Activated gamma-delta T cell (primary cell): ENCODE measurements around the gene SEC61A1.

Source experiments
- DNase-seq: peaks from one replicate; lab custom pipeline; 2025; lab: John Stamatoyannopoulos, UW

Gene SEC61A1

DNA sequence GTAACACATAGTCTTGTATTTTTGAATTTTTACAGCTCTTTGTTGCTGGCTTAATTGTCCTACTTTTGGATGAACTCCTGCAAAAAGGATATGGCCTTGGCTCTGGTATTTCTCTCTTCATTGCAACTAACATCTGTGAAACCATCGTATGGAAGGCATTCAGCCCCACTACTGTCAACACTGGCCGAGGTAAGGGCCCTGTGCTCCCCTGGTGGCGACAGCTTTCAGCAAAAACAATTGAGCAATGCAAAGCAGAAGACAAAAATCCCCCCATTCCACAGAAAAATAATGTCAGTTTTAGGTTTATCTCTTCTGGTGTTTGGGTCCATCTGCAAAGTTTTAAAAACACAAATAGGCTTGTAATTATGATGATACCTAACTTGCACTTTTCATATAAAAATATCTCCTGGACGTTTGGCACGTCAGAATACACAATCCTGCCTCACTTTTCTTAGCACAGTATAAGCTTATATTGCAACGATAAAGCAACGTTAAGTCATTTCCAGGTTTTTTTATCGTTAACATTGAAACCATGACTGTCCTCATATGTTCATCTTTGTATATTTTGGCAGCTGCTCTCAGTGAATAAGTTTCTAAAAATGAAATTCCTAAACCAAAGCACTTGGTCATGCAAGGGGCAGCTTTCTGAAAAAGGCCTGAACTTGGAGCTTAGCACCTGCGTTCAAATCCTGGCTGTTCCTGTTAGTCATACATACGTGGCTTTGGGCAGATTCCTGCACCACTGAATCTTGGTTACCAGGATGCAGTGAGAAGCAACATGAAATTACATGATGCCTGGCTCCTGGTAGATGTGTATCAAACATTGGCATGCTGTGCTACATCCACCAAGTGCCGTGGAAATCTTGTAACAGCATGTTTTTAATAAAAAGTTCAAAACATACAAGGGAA, 8.5 kb downstream of the SEC61A1 start:
- DNase-seq = no peak

DNA sequence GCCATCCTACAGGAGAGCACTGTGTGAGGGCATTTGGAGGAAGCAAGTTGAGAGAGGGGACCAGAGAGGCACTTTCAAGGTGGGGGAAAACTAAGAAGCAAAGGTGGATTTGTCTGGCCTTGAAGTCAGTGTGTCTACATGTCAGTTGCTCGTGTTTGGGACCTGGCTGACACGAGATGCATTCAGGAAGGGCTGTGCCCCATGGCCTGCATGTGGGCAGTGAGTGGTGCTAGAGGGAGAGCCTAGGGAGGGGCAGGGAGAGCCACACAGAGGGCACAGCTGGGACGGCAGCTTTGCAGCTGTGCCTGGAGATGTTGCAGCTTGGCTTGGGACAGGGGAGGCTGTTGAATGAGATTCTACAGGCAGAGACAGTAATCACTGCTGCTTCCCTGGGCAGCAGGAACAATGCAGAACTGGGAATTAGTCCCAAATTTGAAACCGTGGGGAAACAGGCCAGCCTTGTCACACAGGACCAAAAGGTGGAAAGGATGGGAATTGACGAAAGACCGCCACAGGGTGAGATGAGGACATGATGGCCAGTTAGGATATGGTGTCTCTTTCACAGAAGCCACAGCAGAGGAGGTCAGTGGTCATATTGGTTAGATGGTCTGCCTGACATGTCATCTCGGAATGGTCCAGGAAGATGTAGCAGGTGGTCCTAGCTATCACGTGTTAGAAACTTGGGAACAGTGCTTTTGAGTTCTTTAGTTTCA, 10.0 kb downstream of the SEC61A1 start:
- DNase-seq = no peak

DNA sequence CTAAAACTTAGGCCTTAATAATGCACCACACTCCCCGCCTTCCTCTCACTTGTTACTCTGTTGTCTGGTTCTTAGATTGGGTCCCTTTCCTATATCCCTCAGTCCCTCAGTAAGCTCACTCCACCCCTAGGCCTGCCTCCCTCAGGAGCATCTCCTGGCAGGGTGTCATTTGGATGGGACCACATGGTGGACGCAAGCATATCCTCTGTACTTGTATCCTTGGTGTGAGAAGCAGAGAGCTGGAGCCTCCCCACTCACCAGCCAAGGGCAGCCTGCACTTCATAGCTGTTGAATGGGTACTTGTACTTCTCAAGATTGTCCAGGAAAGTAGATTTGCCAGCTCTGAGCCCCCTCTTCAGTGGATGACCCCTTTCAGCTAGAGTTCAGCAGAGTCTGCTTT, 11.6 kb downstream of the SEC61A1 start:
- DNase-seq = no peak

DNA sequence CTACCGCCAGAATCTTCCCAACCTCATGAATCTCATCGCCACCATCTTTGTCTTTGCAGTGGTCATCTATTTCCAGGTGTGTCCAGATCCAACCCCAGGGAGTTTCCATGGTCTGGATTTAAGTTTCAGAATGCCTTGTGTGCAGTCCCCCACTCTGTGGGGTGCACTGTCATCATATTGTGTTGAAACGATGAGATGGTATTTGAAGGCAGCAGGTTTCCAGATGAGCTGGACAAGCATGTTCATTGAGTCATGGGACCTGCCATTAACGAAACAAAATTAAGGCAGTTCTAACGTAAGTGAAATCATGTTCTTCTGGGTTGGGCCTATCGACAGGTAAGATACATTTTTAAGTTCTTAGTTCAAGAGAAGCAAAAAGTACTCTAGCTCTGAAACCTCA, 12.7 kb downstream of the SEC61A1 start:
- DNase-seq = no peak

DNA sequence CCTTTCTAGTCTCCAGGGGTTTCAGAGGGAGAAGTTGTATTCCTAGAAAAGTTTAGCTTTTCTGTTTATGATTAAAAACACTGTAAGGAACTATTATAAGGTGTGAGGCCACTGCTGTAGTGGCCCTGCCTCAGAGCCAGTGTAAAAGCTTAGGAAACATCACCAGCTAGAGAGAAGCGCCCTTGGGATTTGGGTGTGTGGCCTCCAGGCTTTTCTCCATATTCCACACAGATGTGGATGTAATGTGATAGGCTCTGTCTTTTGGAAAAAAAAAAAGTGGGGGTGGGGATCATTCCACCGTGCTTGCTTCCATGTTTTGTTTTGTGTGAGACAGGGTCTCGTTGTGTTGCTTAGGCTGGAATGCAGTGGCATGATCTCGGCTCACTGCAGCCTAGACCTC, 13.9 kb downstream of the SEC61A1 start:
- DNase-seq = no peak

DNA sequence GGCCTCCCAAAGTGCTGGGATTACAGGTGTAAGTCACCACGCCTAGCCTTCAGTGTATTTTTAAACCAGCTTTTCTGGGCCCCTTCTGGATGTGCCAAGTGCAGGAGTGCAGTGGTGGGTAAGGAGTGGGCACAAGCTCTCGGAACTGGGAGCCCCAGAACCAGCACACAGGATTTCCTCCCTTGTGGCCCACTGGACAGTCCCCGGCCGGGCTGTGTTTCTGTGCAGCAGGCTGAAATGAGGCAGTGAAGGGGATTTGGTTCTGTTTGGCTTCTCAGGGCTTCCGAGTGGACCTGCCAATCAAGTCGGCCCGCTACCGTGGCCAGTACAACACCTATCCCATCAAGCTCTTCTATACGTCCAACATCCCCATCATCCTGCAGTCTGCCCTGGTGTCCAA, 14.4 kb downstream of the SEC61A1 start:
- no peak for DNase-seq

DNA sequence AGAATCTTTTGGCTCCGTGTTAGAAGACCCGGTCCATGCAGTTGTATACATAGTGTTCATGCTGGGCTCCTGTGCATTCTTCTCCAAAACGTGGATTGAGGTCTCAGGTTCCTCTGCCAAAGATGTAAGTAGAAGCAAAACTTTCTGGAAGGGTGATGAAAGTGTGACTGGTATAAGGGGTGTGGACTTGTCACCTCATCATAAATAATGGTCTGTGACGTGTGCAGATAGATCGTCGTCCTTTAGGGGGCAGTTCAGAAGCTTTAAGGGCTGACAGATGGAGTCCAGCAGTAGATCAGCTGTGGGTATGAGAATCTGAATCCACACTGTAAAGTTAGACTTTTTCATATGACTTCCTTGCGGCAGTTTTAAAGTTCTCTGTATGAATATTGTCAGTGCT, 15.3 kb downstream of the SEC61A1 start:
- DNase-seq = no peak

DNA sequence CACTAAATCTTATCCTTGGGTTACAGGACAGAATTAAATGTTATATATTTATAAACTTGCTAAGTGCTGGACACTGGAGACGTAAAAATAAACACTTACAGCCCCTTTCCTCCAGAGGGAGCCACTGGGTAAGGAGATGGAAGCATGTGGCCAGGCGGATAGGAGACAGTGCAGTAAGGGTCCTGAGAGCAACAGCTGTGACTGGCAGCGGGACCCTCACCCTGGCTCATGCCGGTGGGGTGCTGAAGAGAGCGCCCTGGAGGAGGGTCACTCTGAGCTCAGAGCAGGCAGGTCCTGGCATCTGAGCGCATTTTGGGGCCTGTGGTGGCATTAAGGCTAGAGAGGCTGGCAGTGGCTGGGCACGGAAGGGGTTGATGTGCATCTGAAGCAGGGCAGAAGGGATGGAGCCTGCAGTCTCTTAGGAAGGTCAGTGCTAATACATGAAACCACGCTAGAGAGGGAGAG, 16.0 kb downstream of the SEC61A1 start:
- DNase-seq = no peak

DNA sequence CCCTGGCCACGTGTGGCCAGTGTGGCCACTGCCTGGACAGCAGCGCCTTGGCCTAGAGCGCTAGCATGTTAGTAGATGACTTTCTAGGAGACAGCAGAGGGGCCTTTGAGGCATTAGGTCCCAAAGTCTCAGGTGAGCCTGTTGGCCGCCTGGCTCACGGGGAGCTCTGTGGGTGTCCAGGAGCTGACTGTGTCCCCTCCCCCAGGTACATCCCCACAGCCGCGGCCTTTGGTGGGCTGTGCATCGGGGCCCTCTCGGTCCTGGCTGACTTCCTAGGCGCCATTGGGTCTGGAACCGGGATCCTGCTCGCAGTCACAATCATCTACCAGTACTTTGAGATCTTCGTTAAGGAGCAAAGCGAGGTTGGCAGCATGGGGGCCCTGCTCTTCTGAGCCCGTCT, 17.0 kb downstream of the SEC61A1 start:
- no peak for DNase-seq

DNA sequence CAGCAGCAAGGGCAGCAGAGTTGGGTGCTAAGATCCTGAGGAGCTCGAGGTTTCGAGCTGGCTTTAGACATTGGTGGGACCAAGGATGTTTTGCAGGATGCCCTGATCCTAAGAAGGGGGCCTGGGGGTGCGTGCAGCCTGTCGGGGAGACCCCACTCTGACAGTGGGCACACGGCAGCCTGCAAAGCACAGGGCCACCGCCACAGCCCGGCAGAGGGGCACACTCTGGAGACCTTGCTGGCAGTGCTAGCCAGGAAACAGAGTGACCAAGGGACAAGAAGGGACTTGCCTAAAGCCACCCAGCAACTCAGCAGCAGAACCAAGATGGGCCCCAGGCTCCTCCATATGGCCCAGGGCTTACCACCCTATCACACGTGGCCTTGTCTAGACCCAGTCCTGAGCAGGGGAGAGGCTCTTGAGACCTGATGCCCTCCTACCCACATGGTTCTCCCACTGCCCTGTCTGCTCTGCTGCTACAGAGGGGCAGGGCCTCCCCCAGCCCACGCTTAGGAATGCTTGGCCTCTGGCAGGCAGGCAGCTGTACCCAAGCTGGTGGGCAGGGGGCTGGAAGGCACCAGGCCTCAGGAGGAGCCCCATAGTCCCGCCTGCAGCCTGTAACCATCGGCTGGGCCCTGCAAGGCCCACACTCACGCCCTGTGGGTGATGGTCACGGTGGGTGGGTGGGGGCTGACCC, 18.8 kb downstream of the SEC61A1 start:
- no peak for DNase-seq

DNA sequence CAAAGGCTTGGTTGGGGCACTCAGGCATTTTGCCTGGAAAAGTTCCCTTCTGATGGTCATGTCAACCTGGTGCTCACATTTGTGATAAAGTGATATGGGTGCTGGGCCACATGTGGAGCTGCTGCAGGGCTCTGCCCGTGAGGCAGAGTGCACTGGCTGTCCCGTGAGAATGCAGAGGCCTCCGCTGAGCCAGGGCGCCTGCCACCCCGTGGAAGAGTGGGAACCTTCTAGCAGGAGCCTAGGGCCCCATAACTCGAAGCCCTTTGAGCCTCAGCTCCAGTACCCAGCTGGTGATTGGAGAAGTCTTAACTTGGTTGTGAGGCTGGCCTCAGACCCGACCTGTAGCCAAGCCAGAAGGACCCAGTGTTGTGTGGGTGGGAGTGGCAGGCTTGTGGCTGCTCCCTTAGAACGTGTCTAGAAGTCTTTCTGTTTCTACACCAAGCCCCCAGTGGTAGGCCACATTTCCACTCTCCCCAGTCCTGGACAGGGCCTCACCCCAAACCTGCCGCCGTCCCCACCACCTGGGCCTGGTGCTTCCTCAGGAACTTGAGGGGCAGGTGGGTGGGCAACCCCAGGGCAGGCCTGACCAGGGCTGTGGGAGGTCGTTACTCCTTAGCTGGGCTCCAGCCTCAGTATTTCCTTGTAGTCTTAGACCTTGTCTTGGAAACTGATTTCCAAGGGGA, 19.7 kb downstream of the SEC61A1 start:
- no peak for DNase-seq

DNA sequence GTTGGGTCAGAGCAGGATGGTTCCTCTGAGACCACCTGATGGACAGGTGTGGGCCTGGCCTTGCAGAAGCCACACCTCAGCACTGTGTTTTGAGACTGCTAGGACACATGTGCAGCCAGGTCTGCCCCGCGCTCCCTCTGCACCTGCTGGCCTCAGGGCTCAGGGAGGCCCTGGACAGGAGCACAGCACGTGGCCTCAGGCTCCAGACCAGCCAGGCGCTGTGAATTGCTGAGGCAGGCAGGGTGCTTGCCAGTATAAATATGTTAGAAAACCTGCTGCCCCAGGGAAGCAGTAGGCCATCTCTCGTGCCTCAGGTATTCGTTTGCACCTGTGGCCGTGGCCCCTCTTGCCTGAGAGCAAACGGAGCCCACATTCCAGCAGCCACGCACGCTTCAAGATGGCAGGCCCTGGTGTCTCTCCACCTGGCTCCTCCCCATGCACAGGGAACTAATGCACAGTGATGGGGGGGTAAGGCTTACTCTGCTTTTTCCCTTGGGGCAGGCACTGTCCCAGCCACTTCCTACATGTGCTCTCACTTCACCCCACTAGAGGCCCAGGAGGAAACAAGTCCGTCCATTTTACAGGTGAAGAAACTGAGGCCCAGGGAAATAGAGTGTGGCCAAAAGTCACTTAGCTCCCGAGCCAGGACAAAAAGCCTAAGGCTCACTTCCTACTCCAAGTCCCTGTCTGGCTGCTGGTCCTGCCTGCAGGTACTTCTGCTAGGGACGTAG, 20.4 kb downstream of the SEC61A1 start:
- no peak for DNase-seq

DNA sequence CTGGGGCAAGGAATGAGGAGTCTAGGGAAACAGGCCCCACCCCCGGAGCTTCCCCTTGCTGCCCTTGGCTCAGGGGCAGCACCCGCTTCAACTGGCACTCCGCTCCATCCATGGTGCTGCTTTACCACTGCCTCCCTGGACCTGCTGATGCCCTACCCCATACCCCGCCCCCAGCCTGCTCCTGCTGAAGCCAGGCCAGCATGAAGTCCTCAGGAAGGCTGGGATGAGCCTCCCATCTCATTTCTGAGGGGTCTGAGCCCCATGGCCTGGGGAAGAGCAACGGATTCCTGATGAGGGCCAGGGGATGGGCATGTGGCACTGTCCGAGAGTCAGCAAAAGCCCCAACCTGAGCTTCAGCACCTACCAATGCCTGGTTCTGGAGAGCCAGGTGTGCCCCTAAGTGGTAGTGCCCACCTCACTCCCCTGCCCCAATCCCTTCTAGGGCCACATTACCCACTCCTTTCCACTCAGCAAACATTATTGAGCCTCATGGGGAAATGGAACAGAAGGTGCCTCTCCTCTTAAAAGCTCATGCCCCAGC, 21.0 kb downstream of the SEC61A1 start:
- no peak for DNase-seq

DNA sequence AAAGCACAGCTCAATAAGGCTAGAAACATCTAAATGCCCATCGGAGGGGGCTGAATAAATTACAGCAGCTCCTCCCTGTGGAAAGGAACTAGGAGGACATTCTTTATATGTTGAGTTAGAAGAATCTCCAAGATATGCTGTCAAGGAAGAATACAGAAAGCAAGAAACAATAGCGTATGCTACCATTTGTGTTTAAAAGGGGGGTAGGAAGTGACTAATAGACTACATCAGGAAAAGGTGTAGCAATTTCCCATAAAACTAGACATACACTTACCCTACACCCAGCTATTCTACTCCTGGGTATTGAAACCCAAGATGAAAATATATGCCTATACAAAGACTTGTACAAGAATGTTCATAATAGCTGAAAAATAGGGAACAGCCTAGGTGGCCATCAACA, 21.6 kb downstream of the SEC61A1 start:
- DNase-seq = no peak

DNA sequence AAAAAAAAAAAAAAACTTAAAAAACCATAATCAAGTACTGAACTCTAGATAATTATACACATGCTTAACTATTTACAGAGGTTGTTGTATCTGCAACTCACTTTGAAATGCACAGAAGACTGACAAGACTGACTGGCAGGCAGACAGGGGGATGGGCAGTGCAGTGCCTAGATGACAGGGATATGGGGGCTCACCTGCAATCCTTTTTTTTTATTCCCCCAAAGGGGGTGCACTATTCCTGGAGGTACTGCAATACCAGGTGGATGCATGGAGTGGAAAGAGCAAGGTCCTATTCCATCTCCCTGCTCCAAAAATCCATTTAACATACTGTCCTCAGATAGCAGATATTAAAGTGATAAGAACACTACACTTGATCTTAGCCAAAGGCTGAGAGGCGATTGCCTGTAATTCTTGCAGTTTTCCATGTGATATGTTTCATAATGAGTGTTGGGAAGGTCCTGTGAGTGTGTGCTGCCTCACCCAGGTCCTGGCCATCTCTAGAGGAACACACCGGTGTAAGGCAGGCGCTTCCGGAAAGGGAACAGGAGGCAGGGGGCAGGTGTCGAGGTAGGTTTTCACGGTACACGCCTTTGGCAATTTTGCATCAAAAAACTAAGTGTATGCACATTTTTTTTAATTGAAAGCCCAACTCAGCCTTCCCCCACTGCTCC, 22.7 kb downstream of the SEC61A1 start:
- DNase-seq = no peak

DNA sequence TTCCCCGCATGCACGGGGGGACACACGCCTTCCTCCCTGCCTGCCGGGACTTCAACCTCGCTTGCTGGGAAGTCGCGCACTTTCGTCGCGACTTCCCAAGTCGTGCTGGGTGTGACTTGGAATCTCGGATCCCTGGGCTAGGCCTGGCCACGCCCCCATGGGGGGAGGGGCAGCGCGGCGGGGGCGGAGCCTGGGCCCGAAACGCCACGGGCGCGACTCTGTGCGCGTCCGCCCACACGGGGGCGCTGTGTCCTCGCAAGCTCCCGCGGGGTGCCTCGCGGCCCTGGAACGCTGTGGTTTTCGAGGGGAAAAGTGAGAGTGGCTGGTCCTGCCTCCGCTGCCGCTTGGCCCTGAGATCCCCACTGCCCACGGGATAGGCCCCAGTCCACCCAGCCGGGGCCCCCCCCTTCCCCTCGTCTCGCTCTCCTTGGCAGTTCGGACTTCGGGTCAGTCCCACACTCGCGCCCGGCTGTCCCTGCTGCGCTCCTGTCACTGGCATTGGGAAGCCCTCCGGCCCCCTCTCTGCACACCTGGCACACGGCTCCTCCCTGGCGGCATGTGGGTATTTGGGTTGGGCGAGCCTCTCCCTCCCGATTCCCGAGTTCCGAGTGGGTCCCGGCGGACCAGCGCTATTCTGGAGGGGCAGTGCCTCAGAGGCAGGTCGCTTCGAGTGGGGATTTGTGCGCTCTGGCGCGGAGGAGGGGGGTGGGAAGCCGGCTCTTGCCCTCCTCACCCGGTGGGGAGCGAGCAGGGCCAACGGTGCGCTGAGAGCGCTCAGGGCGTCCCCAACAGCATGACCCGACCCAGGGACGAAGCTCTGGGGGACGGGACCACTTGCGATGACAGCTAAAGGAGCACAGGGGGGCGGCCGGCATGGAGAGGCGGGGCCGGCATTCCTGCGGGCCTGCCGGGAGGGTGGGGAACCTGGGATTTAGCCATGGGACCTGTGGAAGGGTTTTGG, 23.6 kb downstream of the SEC61A1 start:
- peak; percentile 69 for DNase-seq

DNA sequence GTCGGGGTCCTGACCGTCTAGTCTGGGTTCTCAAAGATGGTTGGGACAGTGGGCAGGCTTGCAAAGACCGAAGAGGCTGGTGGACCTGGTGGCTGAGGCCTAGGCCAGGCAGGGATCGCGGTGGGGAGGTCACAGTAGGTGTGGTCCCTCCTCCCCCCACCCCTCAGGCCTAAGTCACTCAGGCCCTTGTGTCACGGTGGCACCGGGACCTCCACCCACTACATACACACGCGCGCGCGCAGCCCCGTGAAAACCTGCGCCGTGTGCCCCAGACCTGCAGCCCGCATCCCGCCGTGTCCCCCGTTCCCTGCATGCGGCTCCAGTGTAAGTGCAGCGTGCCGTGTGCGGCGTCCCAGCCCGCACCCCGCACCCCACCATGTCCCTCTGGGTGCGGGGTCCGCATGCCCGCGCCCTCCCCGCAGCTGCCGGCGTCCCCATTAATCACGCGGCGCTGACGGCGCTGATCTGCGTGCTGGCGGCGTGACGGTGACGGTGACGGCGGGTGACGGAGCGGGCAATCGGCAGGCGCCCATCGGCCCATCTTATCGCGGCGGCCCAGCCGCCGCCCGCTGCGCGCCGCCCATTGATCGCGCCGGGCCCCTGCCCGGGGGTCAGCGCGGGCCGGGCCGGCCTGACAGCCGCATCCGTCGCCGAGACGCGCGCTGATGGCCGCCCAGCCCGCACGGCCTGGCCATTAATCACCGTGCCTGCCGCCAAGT, 24.4 kb downstream of the SEC61A1 start:
- peak; percentile 27 for DNase-seq

DNA sequence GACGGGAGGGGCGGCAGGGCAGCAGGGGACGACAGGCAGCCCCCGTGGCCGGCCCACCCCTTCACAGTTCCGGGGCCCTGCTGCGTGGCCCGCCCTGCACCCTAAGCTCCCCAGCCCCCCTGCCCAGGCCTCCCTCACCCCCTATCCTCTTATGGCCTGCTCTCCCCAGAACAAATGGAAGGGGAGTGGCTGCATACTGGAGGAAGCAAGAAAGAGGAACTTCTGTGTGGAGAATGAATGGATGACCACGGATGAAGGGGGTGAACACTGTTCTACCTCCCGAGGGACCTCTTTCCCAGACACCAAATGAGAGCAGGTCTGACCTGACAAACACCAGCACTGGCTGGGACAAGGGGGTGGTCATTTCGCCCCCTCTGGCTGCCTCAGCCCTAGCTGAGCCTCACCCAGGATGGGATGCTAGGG, 25.0 kb downstream of the SEC61A1 start:
- no peak for DNase-seq

DNA sequence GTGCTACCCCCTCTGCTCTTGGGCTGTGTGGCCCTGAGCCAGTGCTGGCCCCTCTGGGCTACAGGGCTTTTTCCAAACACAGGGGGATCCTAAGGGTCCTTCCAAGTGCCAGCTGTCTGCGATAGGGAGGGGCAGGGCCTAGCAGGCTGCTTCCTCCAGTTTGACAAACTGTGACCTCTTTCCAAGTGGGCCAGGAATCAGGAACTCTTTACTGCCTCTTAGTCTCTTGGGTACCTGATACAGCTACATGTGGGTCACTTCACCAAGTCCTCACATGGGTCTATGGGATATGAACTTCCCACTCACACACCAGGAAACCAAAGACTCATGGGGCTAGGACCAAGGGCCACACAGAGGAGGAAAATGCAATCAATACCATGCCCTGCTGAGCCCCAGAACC, 25.4 kb downstream of the SEC61A1 start:
- no peak for DNase-seq
